Stimulated activated effector memory CD8-positive, alpha-beta T cell treated with anti-CD3 and anti-CD28 coated beads, Interleukin-12 subunit alpha, Interleukin-12 subunit beta, amount 100 ng/mL, for 72 hours (primary cell): ENCODE measurements around the gene IL21R.

Experiments
- ATAC-seq: fragments of 150-1000 bp; cut with Tn5 transposase; 2 replicates; pipeline ENCODE4 v1.10.0; 2021
- DNase-seq, 2 donors: peaks; one replicate each; pipeline ENCODE4 v3.0.0; 2021 to 2022; ENCODE audit warnings: low spot score in 2 of 2
- H3K27ac Mint-ChIP-seq: one replicate; pipeline ENCODE4 v1.8.0; 2022; ENCODE audit warnings: mild to moderate bottlenecking, mixed read lengths
- H3K36me3 Mint-ChIP-seq: one replicate; pipeline ENCODE4 v1.8.0; 2022; ENCODE audit warnings: mild to moderate bottlenecking, mixed read lengths
- H3K4me1 Mint-ChIP-seq: one replicate; pipeline ENCODE4 v1.8.0; 2022; ENCODE audit warnings: mixed read lengths
- H3K4me3 Mint-ChIP-seq: one replicate; pipeline ENCODE4 v1.8.0; 2022; ENCODE audit warnings: mild to moderate bottlenecking, mixed read lengths
- H3K9me3 Mint-ChIP-seq: one replicate; pipeline ENCODE4 v1.8.0; 2022; ENCODE audit warnings: mixed read lengths

Gene IL21R

GRCh38 chr16:27401768-27402568 lies at the start of gene IL21R:
Gene IL21R, plus strand, starts transcription at chr16:27402174. Its CDS starts 27,898 bp downstream, at chr16:27430072.
- H3K36me3 Mint-ChIP-seq = peaks cover 53% of the 10 kb centered on the region
- ATAC-seq = peak; percentile 79
- no peaks in the 10 kb centered on the region for H3K9me3 Mint-ChIP-seq
- peak; percentile 75 to 92 for DNase-seq
- H3K27ac Mint-ChIP-seq = peak within 1 kb of the TSS; percentile 98
- peaks cover 65% of the 10 kb centered on the region for H3K4me1 Mint-ChIP-seq
- H3K4me3 Mint-ChIP-seq = peak within 1 kb of the TSS; percentile 94

DNA sequence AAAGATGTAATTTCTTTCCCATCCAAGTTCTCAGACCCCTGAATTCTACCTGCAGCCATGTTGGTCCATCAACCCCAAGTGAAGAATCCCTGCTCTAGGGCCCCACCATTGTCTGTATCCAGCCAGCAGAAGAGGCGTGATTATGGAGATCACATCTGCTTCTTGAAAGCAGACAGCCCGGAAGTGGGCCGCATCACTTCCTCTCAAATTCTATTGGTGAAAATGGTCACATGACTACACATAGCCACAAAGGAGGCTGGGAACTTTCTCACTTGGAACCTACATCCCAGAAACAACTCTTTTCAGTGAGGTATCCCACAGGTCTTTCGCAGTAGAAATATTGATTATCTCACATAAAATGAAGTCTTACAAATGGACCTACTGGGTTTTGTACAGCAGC lies 48.1 kb upstream of the IL21R start:
- H3K9me3 Mint-ChIP-seq = no peaks in the 10 kb centered on the region
- no peak overlapping the region for H3K4me3 Mint-ChIP-seq
- H3K36me3 Mint-ChIP-seq = peaks cover 100% of the 10 kb centered on the region
- peaks cover 19% of the 10 kb centered on the region for H3K4me1 Mint-ChIP-seq
- DNase-seq = no peak
- H3K27ac Mint-ChIP-seq = peak overlapping the region; percentile 8
- no peak for ATAC-seq

DNA sequence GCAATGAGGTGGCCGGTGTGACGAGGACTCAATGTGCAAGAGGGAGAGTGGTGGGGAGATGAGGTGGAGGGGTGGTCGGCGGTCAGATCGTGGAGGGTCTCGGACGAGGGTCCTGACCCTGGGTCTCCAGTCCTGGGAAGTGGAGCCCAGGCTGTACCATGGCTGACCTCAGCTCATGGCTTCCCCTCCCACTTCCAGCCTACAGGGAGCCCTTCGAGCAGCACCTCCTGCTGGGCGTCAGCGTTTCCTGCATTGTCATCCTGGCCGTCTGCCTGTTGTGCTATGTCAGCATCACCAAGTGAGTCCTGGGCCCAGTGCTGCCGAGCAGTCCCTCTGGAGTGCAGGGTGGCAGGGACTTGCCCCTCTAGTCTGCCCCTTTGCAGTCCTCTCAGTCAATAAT lies 46.4 kb upstream of the IL21R start:
- Mint-ChIP-seq H3K36me3 (peaks cover 100% of the 10 kb centered on the region), H3K9me3 (no peaks in the 10 kb centered on the region), H3K4me3 (no peak overlapping the region), H3K27ac (peak overlapping the region; percentile 8), H3K4me1 (peaks cover 16% of the 10 kb centered on the region)
- DNase-seq (no peak), ATAC-seq (peak; percentile 67)

DNA sequence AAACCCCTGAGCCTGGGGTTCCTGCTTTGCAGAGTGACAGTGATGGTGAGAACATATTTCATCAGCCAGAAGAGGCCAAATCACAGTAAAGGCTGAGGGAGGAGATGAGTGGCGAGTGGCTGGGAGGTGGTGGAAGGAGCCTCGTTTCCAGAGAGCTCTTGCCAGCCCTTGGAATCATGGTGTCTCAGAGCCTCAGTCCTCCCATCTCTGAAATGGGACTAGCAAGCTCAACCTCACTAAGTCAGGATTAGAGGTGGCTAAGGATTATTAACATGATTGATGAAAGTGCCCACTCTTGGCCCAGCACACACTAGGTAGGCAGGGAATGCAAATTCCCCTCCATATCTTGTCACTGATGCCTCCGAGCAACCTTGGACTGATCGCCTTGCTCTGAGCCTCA lies 45.2 kb upstream of the IL21R start:
- peaks cover 100% of the 10 kb centered on the region for H3K36me3 Mint-ChIP-seq
- no peak for DNase-seq
- no peak for ATAC-seq
- H3K9me3 Mint-ChIP-seq = no peaks in the 10 kb centered on the region
- H3K4me3 Mint-ChIP-seq = no peak overlapping the region
- peaks cover 19% of the 10 kb centered on the region for H3K4me1 Mint-ChIP-seq
- H3K27ac Mint-ChIP-seq = peak overlapping the region; percentile 8

DNA sequence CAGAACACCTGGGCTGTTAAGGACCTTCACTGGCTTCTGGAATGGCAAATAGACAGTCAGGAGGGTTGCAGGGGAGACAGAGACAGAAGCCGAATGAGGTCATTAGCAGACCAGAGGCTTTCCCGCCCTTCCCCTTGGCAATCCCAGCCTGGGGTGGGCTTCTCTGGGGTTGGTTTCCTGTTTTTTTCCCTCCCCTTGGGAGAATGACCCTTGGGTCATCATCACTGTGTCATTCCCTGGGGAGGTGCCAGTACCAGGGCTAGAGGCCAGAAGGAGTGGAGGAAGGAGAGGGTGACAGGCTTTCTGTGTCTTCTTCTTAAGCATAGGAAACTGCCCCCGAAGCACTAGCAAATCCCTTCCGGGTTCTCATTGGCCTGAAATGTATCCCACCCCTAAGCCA lies 42.9 kb upstream of the IL21R start:
- Mint-ChIP-seq H3K4me3 (no peak overlapping the region), H3K9me3 (no peaks in the 10 kb centered on the region), H3K27ac (peak overlapping the region; percentile 75), H3K36me3 (peaks cover 100% of the 10 kb centered on the region), H3K4me1 (peaks cover 38% of the 10 kb centered on the region)
- no peak for DNase-seq
- ATAC-seq = no peak

- peaks cover 39% of the 10 kb centered on the region for H3K4me1 Mint-ChIP-seq
- DNase-seq (no peak), ATAC-seq (no peak)
- no peaks in the 10 kb centered on the region for H3K9me3 Mint-ChIP-seq
- no peak overlapping the region for H3K27ac Mint-ChIP-seq
- peaks cover 100% of the 10 kb centered on the region for H3K36me3 Mint-ChIP-seq
- H3K4me3 Mint-ChIP-seq = no peak overlapping the region
Measured at GRCh38 chr16:27359615-27360014, 42.4 kb upstream of the IL21R start.

GRCh38 chr16:27361987-27362386 lies 40.0 kb upstream of the IL21R start:
- H3K36me3 Mint-ChIP-seq = peaks cover 99% of the 10 kb centered on the region
- no peaks in the 10 kb centered on the region for H3K9me3 Mint-ChIP-seq
- no peak for ATAC-seq
- peaks cover 49% of the 10 kb centered on the region for H3K4me1 Mint-ChIP-seq
- DNase-seq = no peak
- H3K27ac Mint-ChIP-seq = peak overlapping the region; percentile 77
- H3K4me3 Mint-ChIP-seq = no peak overlapping the region

DNA sequence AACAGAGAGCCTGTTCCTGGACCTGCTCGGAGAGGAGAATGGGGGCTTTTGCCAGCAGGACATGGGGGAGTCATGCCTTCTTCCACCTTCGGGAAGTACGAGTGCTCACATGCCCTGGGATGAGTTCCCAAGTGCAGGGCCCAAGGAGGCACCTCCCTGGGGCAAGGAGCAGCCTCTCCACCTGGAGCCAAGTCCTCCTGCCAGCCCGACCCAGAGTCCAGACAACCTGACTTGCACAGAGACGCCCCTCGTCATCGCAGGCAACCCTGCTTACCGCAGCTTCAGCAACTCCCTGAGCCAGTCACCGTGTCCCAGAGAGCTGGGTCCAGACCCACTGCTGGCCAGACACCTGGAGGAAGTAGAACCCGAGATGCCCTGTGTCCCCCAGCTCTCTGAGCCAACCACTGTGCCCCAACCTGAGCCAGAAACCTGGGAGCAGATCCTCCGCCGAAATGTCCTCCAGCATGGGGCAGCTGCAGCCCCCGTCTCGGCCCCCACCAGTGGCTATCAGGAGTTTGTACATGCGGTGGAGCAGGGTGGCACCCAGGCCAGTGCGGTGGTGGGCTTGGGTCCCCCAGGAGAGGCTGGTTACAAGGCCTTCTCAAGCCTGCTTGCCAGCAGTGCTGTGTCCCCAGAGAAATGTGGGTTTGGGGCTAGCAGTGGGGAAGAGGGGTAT lies 39.3 kb upstream of the IL21R start:
- Mint-ChIP-seq H3K27ac (peak overlapping the region; percentile 77), H3K36me3 (peaks cover 99% of the 10 kb centered on the region), H3K4me3 (no peak overlapping the region), H3K4me1 (peaks cover 53% of the 10 kb centered on the region), H3K9me3 (no peaks in the 10 kb centered on the region)
- DNase-seq (no peak), ATAC-seq (no peak)

DNA sequence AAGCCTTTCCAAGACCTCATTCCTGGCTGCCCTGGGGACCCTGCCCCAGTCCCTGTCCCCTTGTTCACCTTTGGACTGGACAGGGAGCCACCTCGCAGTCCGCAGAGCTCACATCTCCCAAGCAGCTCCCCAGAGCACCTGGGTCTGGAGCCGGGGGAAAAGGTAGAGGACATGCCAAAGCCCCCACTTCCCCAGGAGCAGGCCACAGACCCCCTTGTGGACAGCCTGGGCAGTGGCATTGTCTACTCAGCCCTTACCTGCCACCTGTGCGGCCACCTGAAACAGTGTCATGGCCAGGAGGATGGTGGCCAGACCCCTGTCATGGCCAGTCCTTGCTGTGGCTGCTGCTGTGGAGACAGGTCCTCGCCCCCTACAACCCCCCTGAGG lies 38.7 kb upstream of the IL21R start:
- no peak for ATAC-seq
- H3K36me3 Mint-ChIP-seq = peaks cover 99% of the 10 kb centered on the region
- DNase-seq = no peak
- H3K9me3 Mint-ChIP-seq = no peaks in the 10 kb centered on the region
- peak overlapping the region; percentile 81 for H3K27ac Mint-ChIP-seq
- peaks cover 58% of the 10 kb centered on the region for H3K4me1 Mint-ChIP-seq
- no peak overlapping the region for H3K4me3 Mint-ChIP-seq

DNA sequence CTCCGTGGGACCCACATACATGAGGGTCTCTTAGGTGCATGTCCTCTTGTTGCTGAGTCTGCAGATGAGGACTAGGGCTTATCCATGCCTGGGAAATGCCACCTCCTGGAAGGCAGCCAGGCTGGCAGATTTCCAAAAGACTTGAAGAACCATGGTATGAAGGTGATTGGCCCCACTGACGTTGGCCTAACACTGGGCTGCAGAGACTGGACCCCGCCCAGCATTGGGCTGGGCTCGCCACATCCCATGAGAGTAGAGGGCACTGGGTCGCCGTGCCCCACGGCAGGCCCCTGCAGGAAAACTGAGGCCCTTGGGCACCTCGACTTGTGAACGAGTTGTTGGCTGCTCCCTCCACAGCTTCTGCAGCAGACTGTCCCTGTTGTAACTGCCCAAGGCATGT lies 38.2 kb upstream of the IL21R start:
- no peak for DNase-seq
- Mint-ChIP-seq H3K4me3 (no peak overlapping the region), H3K27ac (peak overlapping the region; percentile 81), H3K4me1 (peaks cover 62% of the 10 kb centered on the region), H3K9me3 (no peaks in the 10 kb centered on the region), H3K36me3 (peaks cover 99% of the 10 kb centered on the region)
- no peak for ATAC-seq

DNA sequence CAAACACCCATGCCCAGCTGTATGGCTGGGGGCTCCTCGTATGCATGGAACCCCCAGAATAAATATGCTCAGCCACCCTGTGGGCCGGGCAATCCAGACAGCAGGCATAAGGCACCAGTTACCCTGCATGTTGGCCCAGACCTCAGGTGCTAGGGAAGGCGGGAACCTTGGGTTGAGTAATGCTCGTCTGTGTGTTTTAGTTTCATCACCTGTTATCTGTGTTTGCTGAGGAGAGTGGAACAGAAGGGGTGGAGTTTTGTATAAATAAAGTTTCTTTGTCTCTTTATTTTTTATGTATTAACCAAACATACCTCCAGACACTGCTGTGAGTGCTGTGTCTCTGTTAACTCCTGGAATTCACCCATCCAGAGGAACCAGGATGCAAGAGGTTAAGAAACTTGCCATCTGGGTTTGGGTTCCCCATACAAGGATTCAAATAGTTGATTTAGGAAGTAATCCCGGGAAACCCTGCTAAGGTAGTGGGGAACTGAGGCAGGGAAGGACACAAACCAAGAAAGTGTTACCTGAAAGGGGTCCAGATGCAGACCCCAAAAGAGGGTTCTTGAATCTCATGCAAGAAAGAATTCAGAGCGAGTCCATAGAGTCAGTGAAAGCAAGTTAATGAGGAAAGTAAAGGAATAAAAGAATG lies 37.4 kb upstream of the IL21R start:
- Mint-ChIP-seq H3K36me3 (peaks cover 95% of the 10 kb centered on the region), H3K9me3 (no peaks in the 10 kb centered on the region), H3K4me1 (peaks cover 64% of the 10 kb centered on the region), H3K27ac (no peak overlapping the region), H3K4me3 (no peak overlapping the region)
- no peak for ATAC-seq
- DNase-seq = no peak

DNA sequence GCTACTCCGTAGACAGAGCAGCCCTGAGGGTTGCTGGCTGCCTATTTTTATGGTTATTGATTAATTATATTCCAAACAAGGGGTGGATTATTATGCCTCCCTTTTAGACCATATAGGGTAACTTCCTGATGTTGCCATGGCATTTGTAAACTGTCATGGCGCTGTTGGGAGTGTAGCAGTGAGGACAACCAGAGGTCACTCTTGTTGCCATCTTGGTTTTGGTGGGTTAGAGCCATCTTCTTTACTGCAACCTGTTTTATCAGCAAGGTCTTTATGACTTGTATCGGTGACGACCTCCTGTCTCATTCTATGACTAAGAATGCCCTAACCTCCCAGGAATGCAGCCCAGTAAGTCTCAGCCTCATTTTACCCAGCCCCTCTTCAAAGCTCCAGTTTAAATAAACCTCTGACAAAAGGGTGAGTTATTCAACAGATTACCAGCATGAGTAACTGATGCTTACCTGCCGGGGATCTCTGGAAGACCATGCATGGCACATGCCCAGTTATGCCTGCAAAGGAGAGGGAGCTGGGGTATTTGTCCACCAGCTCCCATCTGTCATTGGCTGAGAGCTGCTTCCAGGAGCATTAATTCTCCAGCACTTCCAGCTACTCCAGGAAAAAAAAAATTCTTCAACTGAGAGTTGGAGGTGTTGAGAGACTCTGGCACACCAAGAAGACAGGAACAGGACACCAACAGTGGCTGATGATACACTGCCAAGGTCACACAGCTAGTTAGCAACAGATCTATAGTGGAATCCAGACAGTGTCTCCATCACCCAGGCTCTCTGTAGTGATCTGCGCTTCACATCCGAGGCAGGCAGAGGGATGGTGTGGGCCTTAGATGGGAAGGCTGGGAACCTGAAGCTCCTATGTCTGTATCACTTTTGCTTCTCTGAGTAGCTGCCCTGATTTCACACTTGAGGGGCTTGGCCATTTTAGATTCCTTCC lies 36.6 kb upstream of the IL21R start:
- Mint-ChIP-seq H3K27ac (no peak overlapping the region), H3K9me3 (peaks cover 3% of the 10 kb centered on the region), H3K4me1 (peaks cover 72% of the 10 kb centered on the region), H3K36me3 (peaks cover 87% of the 10 kb centered on the region), H3K4me3 (no peak overlapping the region)
- ATAC-seq = peak; percentile 16
- DNase-seq = no peak

DNA sequence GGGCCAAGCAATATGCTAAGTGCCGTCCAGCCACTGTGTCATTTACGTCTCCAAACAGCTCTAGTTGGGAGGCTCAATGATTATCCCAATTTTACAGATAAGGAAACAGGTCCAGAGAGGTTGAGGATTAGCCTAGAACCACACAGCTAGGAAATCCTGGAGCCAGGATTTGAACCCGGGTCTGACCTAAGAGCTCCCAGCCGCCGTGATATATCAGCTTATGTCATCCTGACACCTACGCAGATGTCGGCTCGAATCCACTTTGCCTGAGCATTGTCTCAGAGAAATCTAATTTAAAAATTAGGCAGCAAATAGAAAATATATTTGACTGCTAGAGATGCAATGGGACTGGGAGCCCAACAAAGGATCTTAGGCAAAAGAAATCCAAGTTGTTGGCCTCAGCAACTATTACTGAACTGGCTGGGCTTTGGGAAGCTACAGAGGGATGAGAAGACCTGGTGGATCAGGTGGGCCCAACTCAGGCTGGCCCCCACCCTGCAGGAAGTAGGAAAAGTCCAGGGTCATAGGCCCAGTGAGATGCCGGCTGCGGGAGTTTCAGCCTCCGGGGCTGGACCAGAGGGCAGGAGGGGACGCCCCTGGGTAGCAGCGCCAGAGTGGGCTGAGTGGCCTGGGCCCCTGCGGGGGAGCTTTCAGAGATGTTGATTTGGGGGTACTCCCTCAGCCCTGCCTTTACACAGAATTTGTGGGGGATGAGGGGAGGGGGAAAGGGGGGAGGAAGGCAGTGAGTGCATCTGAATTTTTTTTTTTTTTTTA lies 35.1 kb upstream of the IL21R start:
- Mint-ChIP-seq H3K4me3 (peak overlapping the region; percentile 65), H3K27ac (peak overlapping the region; percentile 92), H3K9me3 (peaks cover 3% of the 10 kb centered on the region), H3K36me3 (peaks cover 72% of the 10 kb centered on the region), H3K4me1 (peaks cover 68% of the 10 kb centered on the region)
- DNase-seq = peak; percentile 20 to 66
- ATAC-seq = peak; percentile 1
